Measurements from ENCODE around the gene CD93.

GRCh38 chr20:23032056-23032749, 53.9 kb downstream of the CD93 start:
- no peak for TF ChIP-seq LEF1 (IDR thresholded peaks at IDR 0.05; ENCODE audit: borderline replicate concordance)
- TF ChIP-seq CTBP1 (IDR thresholded peaks at IDR 0.05; ENCODE audit: borderline replicate concordance), result no peak
- no peak for TF ChIP-seq ELF4 (IDR thresholded peaks at IDR 0.05)
- no peak for TF ChIP-seq BHLHE40 (IDR thresholded peaks at IDR 0.05; ENCODE audit: borderline replicate concordance)
- no peak for TF ChIP-seq FOXM1 (IDR thresholded peaks at IDR 0.05; ENCODE audit: borderline replicate concordance)
- TF ChIP-seq SUZ12 (IDR thresholded peaks at IDR 0.05), result no peak
- no peak for TF ChIP-seq NFRKB (IDR thresholded peaks at IDR 0.05)
- no peak for TF ChIP-seq SP1 (IDR thresholded peaks at IDR 0.05)
- no peak for TF ChIP-seq HDGF (IDR thresholded peaks at IDR 0.05; ENCODE audit: borderline replicate concordance)
- TF ChIP-seq ZNF384 (IDR thresholded peaks at IDR 0.05), result no peak
- TF ChIP-seq FOXA1 (IDR thresholded peaks at IDR 0.05), result no peak
- no peak for TF ChIP-seq ARNT (IDR thresholded peaks at IDR 0.05)
- no peak for TF ChIP-seq PKNOX1 (IDR thresholded peaks at IDR 0.05)
- TF ChIP-seq FOXK2 (IDR thresholded peaks at IDR 0.05), result no peak

Measured in HEK293T (cell line).